ENCODE results near the gene TPM2. TPM values are rescaled to one million over a fixed set of nuclear protein-coding genes. Genes with fewer than 3 reads are reported as not detected.

Gene TPM2
- total and polyA plus RNA-seq, 9 of the 15 experiments (the other 6 are each of a cell fraction or from before 2014, with no cell fraction given) = 0.28 to 16.1 (median 4.5) TPM

GRCh38 chr9:35729700-35730485 lies 40.2 kb upstream of the TPM2 start (continued):
- TF ChIP-seq CBFB (CRISPR knock-in tag; IDR thresholded peaks at IDR 0.05) (0 out of 2 replicates have a peak, but pooled peaks have one; percentile 30), KLF10 (CRISPR knock-in tag; IDR thresholded peaks at IDR 0.05) (no peak), ZNF764 (CRISPR knock-in tag; IDR thresholded peaks at IDR 0.05; ENCODE audit: low read depth) (no peak), COPS2 (conservative IDR thresholded peaks at IDR 0.05) (no peak), KAT8 (IDR thresholded peaks at IDR 0.05; ENCODE audit: low read depth) (no peak), MCM5 (IDR thresholded peaks at IDR 0.05; ENCODE audit: low read depth) (no peak), ADNP (tag; IDR thresholded peaks at IDR 0.05) (no peak), ZNF589 (CRISPR knock-in tag; IDR thresholded peaks at IDR 0.05; ENCODE audit: low read depth) (no peak), DACH1 (IDR thresholded peaks at IDR 0.05; ENCODE audit: partially characterized antibody) (peak; percentile 3), L3MBTL2 (IDR thresholded peaks at IDR 0.05) (no peak), ZNF785 (CRISPR knock-in tag; IDR thresholded peaks at IDR 0.05) (no peak), ZNF146 (CRISPR knock-in tag; IDR thresholded peaks at IDR 0.05; ENCODE audit: unreplicated experiment) (no peak), NCOA1 (IDR thresholded peaks at IDR 0.05; ENCODE audit: low read depth) (no peak), NONO (IDR thresholded peaks at IDR 0.05; ENCODE audit: low read depth in 2 of 2, low read length in 1 of 2) (no peak), CBX5 (IDR thresholded peaks at IDR 0.05; ENCODE audit: borderline replicate concordance, low read depth) (no peak), ZNF224 (CRISPR knock-in tag; IDR thresholded peaks at IDR 0.05) (no peak), RBM22 (IDR thresholded peaks at IDR 0.05; ENCODE audit: low read depth, low read length, poor library complexity, severe bottlenecking) (no peak), MXD1 (CRISPR knock-in tag; IDR thresholded peaks at IDR 0.05; ENCODE audit: borderline replicate concordance, poor library complexity, severe bottlenecking) (no peak), SMC3 (conservative IDR thresholded peaks at IDR 0.05; ENCODE audit: insufficient read depth, low read depth, low read length) (no peak)
- TF ChIP-seq, protein P1, sequence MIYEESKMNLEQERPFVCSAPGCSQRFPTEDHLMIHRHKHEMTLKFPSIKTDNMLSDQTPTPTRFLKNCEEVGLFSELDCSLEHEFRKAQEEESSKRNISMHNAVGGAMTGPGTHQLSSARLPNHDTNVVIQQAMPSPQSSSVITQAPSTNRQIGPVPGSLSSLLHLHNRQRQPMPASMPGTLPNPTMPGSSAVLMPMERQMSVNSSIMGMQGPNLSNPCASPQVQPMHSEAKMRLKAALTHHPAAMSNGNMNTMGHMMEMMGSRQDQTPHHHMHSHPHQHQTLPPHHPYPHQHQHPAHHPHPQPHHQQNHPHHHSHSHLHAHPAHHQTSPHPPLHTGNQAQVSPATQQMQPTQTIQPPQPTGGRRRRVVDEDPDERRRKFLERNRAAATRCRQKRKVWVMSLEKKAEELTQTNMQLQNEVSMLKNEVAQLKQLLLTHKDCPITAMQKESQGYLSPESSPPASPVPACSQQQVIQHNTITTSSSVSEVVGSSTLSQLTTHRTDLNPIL (CRISPR knock-in tag; IDR thresholded peaks at IDR 0.05) = no peak
- TF ChIP-seq, protein P2, sequence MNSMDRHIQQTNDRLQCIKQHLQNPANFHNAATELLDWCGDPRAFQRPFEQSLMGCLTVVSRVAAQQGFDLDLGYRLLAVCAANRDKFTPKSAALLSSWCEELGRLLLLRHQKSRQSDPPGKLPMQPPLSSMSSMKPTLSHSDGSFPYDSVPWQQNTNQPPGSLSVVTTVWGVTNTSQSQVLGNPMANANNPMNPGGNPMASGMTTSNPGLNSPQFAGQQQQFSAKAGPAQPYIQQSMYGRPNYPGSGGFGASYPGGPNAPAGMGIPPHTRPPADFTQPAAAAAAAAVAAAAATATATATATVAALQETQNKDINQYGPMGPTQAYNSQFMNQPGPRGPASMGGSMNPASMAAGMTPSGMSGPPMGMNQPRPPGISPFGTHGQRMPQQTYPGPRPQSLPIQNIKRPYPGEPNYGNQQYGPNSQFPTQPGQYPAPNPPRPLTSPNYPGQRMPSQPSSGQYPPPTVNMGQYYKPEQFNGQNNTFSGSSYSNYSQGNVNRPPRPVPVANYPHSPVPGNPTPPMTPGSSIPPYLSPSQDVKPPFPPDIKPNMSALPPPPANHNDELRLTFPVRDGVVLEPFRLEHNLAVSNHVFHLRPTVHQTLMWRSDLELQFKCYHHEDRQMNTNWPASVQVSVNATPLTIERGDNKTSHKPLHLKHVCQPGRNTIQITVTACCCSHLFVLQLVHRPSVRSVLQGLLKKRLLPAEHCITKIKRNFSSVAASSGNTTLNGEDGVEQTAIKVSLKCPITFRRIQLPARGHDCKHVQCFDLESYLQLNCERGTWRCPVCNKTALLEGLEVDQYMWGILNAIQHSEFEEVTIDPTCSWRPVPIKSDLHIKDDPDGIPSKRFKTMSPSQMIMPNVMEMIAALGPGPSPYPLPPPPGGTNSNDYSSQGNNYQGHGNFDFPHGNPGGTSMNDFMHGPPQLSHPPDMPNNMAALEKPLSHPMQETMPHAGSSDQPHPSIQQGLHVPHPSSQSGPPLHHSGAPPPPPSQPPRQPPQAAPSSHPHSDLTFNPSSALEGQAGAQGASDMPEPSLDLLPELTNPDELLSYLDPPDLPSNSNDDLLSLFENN (IDR thresholded peaks at IDR 0.05; ENCODE audit: low read depth in 2 of 2, low read length in 2 of 2) = no peak
